Left ventricle myocardium superior (tissue), 1 donor: Measurements from ENCODE around the gene IPO8. TPM values are rescaled to one million over a fixed set of nuclear protein-coding genes. Genes with fewer than 3 reads are reported as not detected.
"Not testable (repeated sequence)": the region's sequence is repeated elsewhere in the genome, so short reads cannot be mapped to it uniquely, and the experiment has no call there.

Experiments used
- ATAC-seq: fragments of 200-7000 bp; cut with Tn5 transposase; one replicate; pipeline ENCODE4 v1.9.1; 2020; ENCODE audit warnings: mild to moderate bottlenecking, moderate library complexity
- DNase-seq: peaks from one replicate; pipeline ENCODE4 v3.0.0-alpha.2; 2020
- intact Hi-C: fragments of 100-400 bp; cut with micrococcal nuclease; formaldehyde crosslinking; loops from one replicate; pipeline ENCODE4 v1.11.0; 2022
- total RNA-seq: library from RNA; stranded (reverse); fragmentation: NEBNext Ultra II Directional; extraction: Animal tissue kit (Norgen Biotek cat#: 25700); gene quantifications from one replicate; pipeline ENCODE4 v1.2.1, GENCODE V29; 2021
- donor health status: DM: no; HTN: yes; CAD: no; lungs with severe emphysema.

IPO8 gene
- total RNA-seq, 1 donor from 2014 or later = 27.3 TPM

- no peak for ATAC-seq
Measured at GRCh38 chr12:30614031-30614430, 81.6 kb downstream of the IPO8 start.

GRCh38 chr12:30613119-30613830, 82.4 kb downstream of the IPO8 start:
- DNase-seq = no peak
- ATAC-seq = no peak
- intact Hi-C loops = no loop called here

More at GRCh38 chr12:30614031-30614430, 81.6 kb downstream of the IPO8 start:
- intact Hi-C loops = no loop called here
- DNase-seq = no peak

GRCh38 chr12:30610718-30611117, 85.0 kb downstream of the IPO8 start:
- intact Hi-C loops = no loop called here
- no peak for ATAC-seq
- no peak for DNase-seq

GRCh38 chr12:30609819-30610218, 85.8 kb downstream of the IPO8 start:
- intact Hi-C loops, ATAC-seq, DNase-seq: not testable (repeated sequence)

- intact Hi-C loops, DNase-seq, ATAC-seq: not testable (repeated sequence)
Measured at GRCh38 chr12:30604302-30604701, 91.4 kb downstream of the IPO8 start.

- intact Hi-C loops = no loop called here
- ATAC-seq (no peak), DNase-seq (no peak)
Measured at GRCh38 chr12:30603129-30603528, 92.5 kb downstream of the IPO8 start.

GRCh38 chr12:30602678-30603077, 93.0 kb downstream of the IPO8 start:
- ATAC-seq = no peak
- intact Hi-C loops = no loop called here
- no peak for DNase-seq

- no peak for ATAC-seq
Measured at GRCh38 chr12:30599608-30600007, 96.1 kb downstream of the IPO8 start.

GRCh38 chr12:30598889-30599288, 96.8 kb downstream of the IPO8 start:
- intact Hi-C loops = no loop called here
- DNase-seq (no peak), ATAC-seq (no peak)

More at GRCh38 chr12:30599608-30600007, 96.1 kb downstream of the IPO8 start:
- intact Hi-C loops = no loop called here
- DNase-seq = no peak

GRCh38 chr12:30595742-30596141, 99.9 kb downstream of the IPO8 start:
- DNase-seq = no peak
- intact Hi-C loops = no loop called here
- no peak for ATAC-seq

- ATAC-seq (no peak), DNase-seq (no peak)
- intact Hi-C loops = no loop called here
Measured at GRCh38 chr12:30594509-30594908, 101.2 kb downstream of the IPO8 start.

GRCh38 chr12:30588572-30588971, 107.1 kb downstream of the IPO8 start:
- ATAC-seq, intact Hi-C loops, DNase-seq: not testable (repeated sequence)

- intact Hi-C loops = no loop called here
- ATAC-seq (no peak), DNase-seq (no peak)
Measured at GRCh38 chr12:30587782-30588181, 107.9 kb downstream of the IPO8 start.

- no peak for DNase-seq
- ATAC-seq = no peak
- intact Hi-C loops = no loop called here
Measured at GRCh38 chr12:30585877-30586276, 109.8 kb downstream of the IPO8 start.

- intact Hi-C loops = no loop called here
- no peak for ATAC-seq
- DNase-seq = no peak
Measured at GRCh38 chr12:30582943-30583342, 112.7 kb downstream of the IPO8 start.

GRCh38 chr12:30580344-30580743, 115.3 kb downstream of the IPO8 start:
- intact Hi-C loops = no loop called here
- ATAC-seq (no peak), DNase-seq (no peak)

Other genes with a start within 250 kb of the IPO8 start
- 30.2 TPM for gene CAPRIN2, start 59.1 kb upstream of the IPO8 start, total RNA-seq
- gene TSPAN11, start 230.9 kb upstream of the IPO8 start, total RNA-seq = 2.6 TPM